ENCODE data around the gene MAGEB4. TPM values are rescaled to one million over a fixed set of nuclear protein-coding genes. Genes with fewer than 3 reads are reported as not detected.

Gene MAGEB4
- total and polyA plus RNA-seq, 11 donors, result not detected

- Histone ChIP-seq H3K27me3 (peaks cover 0 to 6% (median 0%) of the 10 kb centered on the region in 9 donors), H3K4me1 (no peaks in the 10 kb centered on the region), H3K4me3 (no peak overlapping the region), H3K27ac (no peak overlapping the region), H3K36me3 (no peaks in the 10 kb centered on the region), H3K9me3 (no peaks in the 10 kb centered on the region)
- no peak for ATAC-seq
- TF ChIP-seq CTCF (IDR thresholded peaks at IDR 0.05), result no peak
- TF ChIP-seq POLR2A (IDR thresholded peaks at IDR 0.05), result no peak
- DNase-seq, result no peak
- WGBS, 4 donors, result 67 to 100% (median 89%) methylated on average over 1 of the region's 1 CpG
- intact Hi-C loops (cut with DNase I), result no loop called here
Observed at GRCh38 chrX:30280428-30280827, 38.6 kb downstream of the MAGEB4 start.

- intact Hi-C loops (cut with DNase I), result no loop called here
- no peak for TF ChIP-seq CTCF (IDR thresholded peaks at IDR 0.05)
- TF ChIP-seq POLR2A (IDR thresholded peaks at IDR 0.05), result no peak
- peaks cover 0 to under 1% (median 0%) of the 10 kb centered on the region in 9 donors for H3K27me3 ChIP-seq
Observed at GRCh38 chrX:30282527-30282926, 40.7 kb downstream of the MAGEB4 start.

GRCh38 chrX:30283456-30284200 lies 41.8 kb downstream of the MAGEB4 start:
- Histone ChIP-seq H3K4me3 (no peak overlapping the region), H3K36me3 (no peaks in the 10 kb centered on the region), H3K4me1 (no peaks in the 10 kb centered on the region), H3K9me3 (no peaks in the 10 kb centered on the region), H3K27ac (no peak overlapping the region), H3K27me3 (peaks cover 0 to 6% (median 0%) of the 10 kb centered on the region in 9 donors)
- WGBS, 4 donors, result 54 to 80% (median 72%) methylated on average over 3 of the region's 3 CpGs
- DNase-seq, result no peak
- intact Hi-C loops (cut with DNase I), result no loop called here
- TF ChIP-seq CTCF (IDR thresholded peaks at IDR 0.05) (no peak), POLR2A (IDR thresholded peaks at IDR 0.05) (no peak)
- no peak for ATAC-seq

More at GRCh38 chrX:30282527-30282926, 40.7 kb downstream of the MAGEB4 start:
- Histone ChIP-seq H3K9me3 (no peaks in the 10 kb centered on the region), H3K27ac (no peak overlapping the region), H3K4me3 (no peak overlapping the region), H3K36me3 (no peaks in the 10 kb centered on the region), H3K4me1 (no peaks in the 10 kb centered on the region)
- no peak for DNase-seq
- ATAC-seq, result no peak

Other genes with a start within 250 kb of the MAGEB4 start
- gene MAGEB2, start 26.4 kb upstream of the MAGEB4 start, total RNA-seq, result not detected
- gene MAGEB2, start 26.4 kb upstream of the MAGEB4 start, polyA plus RNA-seq, result not detected
- gene MAGEB3, start 11.3 kb upstream of the MAGEB4 start, total RNA-seq, result not detected
- gene MAGEB3, start 11.3 kb upstream of the MAGEB4 start, polyA plus RNA-seq, result not detected
- not detected for gene MAGEB1, start 5.1 kb downstream of the MAGEB4 start, total RNA-seq
- gene MAGEB1, start 5.1 kb downstream of the MAGEB4 start, polyA plus RNA-seq, result not detected
- not detected for gene NR0B1, start 67.4 kb downstream of the MAGEB4 start, total RNA-seq
- under 1 TPM in 1 of 2 donors, not detected in 1; 0.11 TPM for gene NR0B1, start 67.4 kb downstream of the MAGEB4 start, polyA plus RNA-seq